Aorta (tissue), 5 donors: ENCODE results near the gene SH3PXD2B. TPM values are rescaled to one million over a fixed set of nuclear protein-coding genes. Genes with fewer than 3 reads are reported as not detected.

ENCODE experiments used
- ATAC-seq: fragments of 200-7000 bp; cut with Tn5 transposase; one replicate; pipeline ENCODE4 v1.9.1; 2022; ENCODE audit warnings: moderate library complexity; ENCODE audit not compliant: low FRiP score
- DNase-seq, 2 donors: peaks; one replicate each; pipeline ENCODE4 v3.0.0-alpha.2; 2020
- H3K27ac ChIP-seq, 2 donors: one replicate each; pipeline ENCODE4 v1.5.1; 2013; ENCODE audit warnings: low read length in 2 of 2, mild to moderate bottlenecking in 2 of 2, moderate library complexity in 2 of 2, control low read depth in 1 of 2, inconsistent platforms in 1 of 2, low read depth in 1 of 2
- H3K27me3 ChIP-seq, 2 donors: one replicate each; pipeline ENCODE4 v1.6.1; 2013; ENCODE audit warnings: control low read depth in 1 of 2, low read length in 1 of 2, mild to moderate bottlenecking in 1 of 2, moderate library complexity in 1 of 2; ENCODE audit not compliant: insufficient read depth in 2 of 2, control insufficient read depth in 1 of 2
- H3K36me3 ChIP-seq, 2 donors: one replicate each; pipeline ENCODE4 v1.6.1; 2013; ENCODE audit warnings: control low read depth in 1 of 2, low read length in 1 of 2, mild to moderate bottlenecking in 1 of 2; ENCODE audit not compliant: insufficient read depth in 2 of 2, control insufficient read depth in 1 of 2
- H3K4me1 ChIP-seq, 2 donors: one replicate each; pipeline ENCODE4 v1.6.1; 2013; ENCODE audit warnings: low read length in 2 of 2, control low read depth in 1 of 2, mild to moderate bottlenecking in 1 of 2, moderate library complexity in 1 of 2; ENCODE audit not compliant: insufficient read depth in 2 of 2, control insufficient read depth in 1 of 2
- H3K4me3 ChIP-seq, 2 donors: one replicate each; pipeline ENCODE4 v1.5.1; 2013; ENCODE audit warnings: low read length in 2 of 2, control low read depth in 1 of 2, mild to moderate bottlenecking in 1 of 2
- H3K9me3 ChIP-seq: one replicate; pipeline ENCODE4 v1.6.1; 2013; ENCODE audit warnings: mild to moderate bottlenecking, low read length; ENCODE audit not compliant: control insufficient read depth
- WGBS, 2 donors: extraction: QIAGEN DNeasy Blood & Tissue Kit; methylation state at CpG; one replicate each; pipeline ENCODE4 v1.1.7; 2013; 5-methylcytosine and 5-hydroxymethylcytosine counted together
- intact Hi-C, 2 donors: fragments of 100-400 bp; cut with DNase I; formaldehyde crosslinking; loops; one replicate each; pipeline versions ENCODE4 v1.14.2 to v1.15.0; 2022
- polyA plus RNA-seq, 2 donors: library from polyadenylated mRNA; stranded (reverse); fragments of 200-250 nt; gene quantifications; one replicate each; pipeline ENCODE4 v1.2.3, GENCODE V29; 2013
- total RNA-seq, 2 donors: library from RNA; stranded (reverse); fragmentation: NEBNext Ultra II Directional; extraction: Animal tissue kit (Norgen Biotek cat#: 25700); gene quantifications; one replicate each; pipeline ENCODE4 v1.2.1, GENCODE V29; 2021
- donor health status: healthy with polysubstance abuse.
- donor health status: Bipolar disorder and iron deficiency.
- donor health status: DM: no; HTN: no; CAD: no.
- donor health status: DM: no; HTN: no; CAD: no.
- donor health status: DM: yes; HTN: yes; CAD: no.

Gene SH3PXD2B
- total and polyA plus RNA-seq, 4 donors, result 4.5 to 69.1 (median 25.3) TPM

- no peaks in the 10 kb centered on the region for H3K36me3 ChIP-seq
- DNase-seq (no peak), ATAC-seq (no peak)
- peaks cover 2 to 3% of the 10 kb centered on the region in 2 donors for H3K4me1 ChIP-seq
- no peaks in the 10 kb centered on the region for H3K9me3 ChIP-seq
- no peaks in the 10 kb centered on the region for H3K27me3 ChIP-seq
- intact Hi-C loops, result no loop called here
- H3K4me3 ChIP-seq, result no peak overlapping the region
- 93 to 97% methylated on average over 2 of the region's 2 CpGs for WGBS, 2 donors
- no peak overlapping the region for H3K27ac ChIP-seq
These were observed 148.9 kb downstream of the SH3PXD2B start for GRCh38 chr5:172305380-172305779.

DNA sequence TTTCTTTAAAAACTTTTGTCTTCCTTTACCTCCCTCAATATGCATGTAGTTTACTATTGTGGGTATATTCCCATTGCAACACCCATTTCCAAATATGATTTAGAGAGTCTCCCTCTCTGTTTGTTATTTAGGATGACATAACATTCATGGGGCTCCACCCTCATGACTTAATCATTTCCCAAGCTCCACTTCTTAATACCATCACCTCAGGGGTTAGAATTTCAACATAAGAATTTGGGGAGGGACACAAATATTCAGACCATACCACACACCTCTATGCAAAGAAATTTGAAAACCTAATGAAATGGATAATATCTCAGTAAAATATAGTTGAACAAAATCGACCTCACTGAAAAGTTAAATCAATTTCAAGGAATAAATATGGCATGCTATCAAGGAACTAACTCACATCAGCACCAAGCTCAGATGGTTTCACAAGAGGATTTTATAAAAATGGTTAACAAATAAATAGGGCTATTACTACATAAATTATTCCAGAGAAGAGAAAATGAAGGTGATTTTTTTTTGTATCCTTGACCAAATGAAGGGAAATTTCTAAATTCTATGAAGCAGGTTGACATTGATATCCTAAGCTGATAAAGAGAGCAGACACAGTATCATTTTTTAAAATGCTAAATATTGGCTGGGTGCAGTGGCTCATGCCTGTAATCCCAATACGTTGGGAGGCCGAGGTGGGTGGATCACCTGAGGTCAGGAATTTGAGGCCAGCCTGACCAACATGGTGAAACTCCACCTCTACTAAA is 150.6 kb downstream of the SH3PXD2B start:
- Histone ChIP-seq H3K27me3 (no peaks in the 10 kb centered on the region), H3K4me1 (peaks cover 2 to 3% of the 10 kb centered on the region in 2 donors), H3K4me3 (no peak overlapping the region), H3K27ac (no peak overlapping the region), H3K36me3 (no peaks in the 10 kb centered on the region), H3K9me3 (no peaks in the 10 kb centered on the region)
- ATAC-seq (no peak), DNase-seq (no peak)
- intact Hi-C loops, result no loop called here
- 63 to 95% methylated on average over 3 of the region's 3 CpGs for WGBS, 2 donors

- Histone ChIP-seq H3K27ac (no peak overlapping the region), H3K36me3 (no peaks in the 10 kb centered on the region), H3K9me3 (no peaks in the 10 kb centered on the region), H3K27me3 (no peaks in the 10 kb centered on the region), H3K4me3 (no peak overlapping the region), H3K4me1 (peaks cover 3 to 5% of the 10 kb centered on the region in 2 donors)
- ATAC-seq (no peak), DNase-seq (no peak)
- intact Hi-C loops, result no loop called here
- 70 to 94% methylated on average over 5 of the region's 5 CpGs for WGBS, 2 donors
These were observed 151.2 kb downstream of the SH3PXD2B start for GRCh38 chr5:172303162-172303561.

- H3K4me1 ChIP-seq, result peaks cover 3 to 5% of the 10 kb centered on the region in 2 donors
- no peaks in the 10 kb centered on the region for H3K36me3 ChIP-seq
- H3K27ac ChIP-seq, result no peak overlapping the region
- DNase-seq, result no peak
- no peak overlapping the region for H3K4me3 ChIP-seq
- H3K27me3 ChIP-seq, result no peaks in the 10 kb centered on the region
- no peak for ATAC-seq
- WGBS, 2 donors, result 13 to 20% methylated on average over 9 of the region's 9 CpGs
- intact Hi-C loops, result no loop called here
- H3K9me3 ChIP-seq, result no peaks in the 10 kb centered on the region
These were observed 152.1 kb downstream of the SH3PXD2B start for GRCh38 chr5:172302047-172302710.

- peaks cover 3 to 5% of the 10 kb centered on the region in 2 donors for H3K4me1 ChIP-seq
- no peak overlapping the region for H3K4me3 ChIP-seq
- H3K27ac ChIP-seq, result no peak overlapping the region
- ATAC-seq (no peak), DNase-seq (no peak)
- H3K9me3 ChIP-seq, result no peaks in the 10 kb centered on the region
- H3K27me3 ChIP-seq, result peaks cover 0 to 2% of the 10 kb centered on the region in 2 donors
- intact Hi-C loops, result loop anchor here in 1 of 2 donors (10.0 kb wide), 1 partner anchor 145 kb away; no protein-coding TSS in a partner anchor
- 21 to 29% methylated on average over 2 of the region's 2 CpGs for WGBS, 2 donors
- H3K36me3 ChIP-seq, result no peaks in the 10 kb centered on the region
These were observed 154.3 kb downstream of the SH3PXD2B start for GRCh38 chr5:172299916-172300439.

DNA sequence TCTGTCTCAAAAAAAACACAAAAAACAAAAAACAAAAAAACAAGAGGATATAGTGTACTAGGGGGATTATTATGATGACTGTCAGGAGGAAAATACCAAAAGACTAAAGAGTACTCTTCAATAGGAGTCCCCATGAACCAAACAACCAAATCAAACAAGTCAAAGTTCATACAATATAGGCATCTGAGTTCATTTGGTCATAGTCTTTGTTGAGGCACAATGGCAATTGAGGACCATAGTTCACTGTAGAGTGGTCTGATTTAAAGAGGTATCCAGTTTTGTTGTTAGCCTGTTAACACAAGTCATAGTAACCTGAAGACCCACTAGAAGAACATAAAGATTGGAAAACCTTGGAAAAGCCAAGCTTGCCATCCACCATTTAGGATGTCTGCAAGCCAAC is 159.5 kb downstream of the SH3PXD2B start:
- H3K36me3 ChIP-seq, result no peaks in the 10 kb centered on the region
- peaks cover 0 to 2% of the 10 kb centered on the region in 2 donors for H3K27me3 ChIP-seq
- no peak overlapping the region for H3K27ac ChIP-seq
- ATAC-seq (no peak), DNase-seq (no peak)
- no peaks in the 10 kb centered on the region for H3K9me3 ChIP-seq
- no peak overlapping the region for H3K4me3 ChIP-seq
- intact Hi-C loops, result loop anchor here in 1 of 2 donors (5.0 to 10.0 kb wide), 2 partner anchors 150 to 188 kb away; no protein-coding TSS in a partner anchor
- H3K4me1 ChIP-seq, result peaks cover 0 to 3% of the 10 kb centered on the region in 2 donors

DNA sequence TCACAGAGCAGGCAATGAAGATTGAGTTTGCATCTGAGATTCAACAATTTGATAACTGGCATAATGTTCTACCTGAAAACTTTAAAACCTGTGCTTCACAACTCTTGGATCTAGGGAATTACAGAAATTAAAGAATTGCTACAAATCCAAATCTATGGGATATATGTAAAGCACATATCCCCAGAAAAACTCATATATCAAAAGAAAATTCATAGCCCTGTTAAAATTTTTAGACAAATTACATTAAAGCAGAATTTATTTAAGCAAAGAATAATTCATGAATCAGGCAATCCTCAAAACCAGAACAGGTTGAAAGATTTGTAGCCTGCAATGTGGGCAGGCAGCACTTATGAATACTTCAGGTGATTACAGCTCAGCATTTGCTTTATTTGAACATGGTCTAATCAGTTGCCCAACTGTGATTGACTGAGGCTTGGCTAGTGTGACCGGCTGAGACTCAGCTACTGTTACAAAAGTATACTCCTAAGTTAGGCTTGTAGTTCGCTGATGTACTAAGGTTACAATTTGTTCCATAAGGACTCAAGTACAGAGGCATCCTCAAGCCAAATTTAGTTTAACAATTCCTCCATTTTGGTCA is 160.5 kb downstream of the SH3PXD2B start:
- 75 to 76% methylated on average over 2 of the region's 2 CpGs for WGBS, 2 donors
- no peak for ATAC-seq
- no peak for DNase-seq

GRCh38 chr5:172293054-172293744 is 161.1 kb downstream of the SH3PXD2B start:
- no peaks in the 10 kb centered on the region for H3K4me1 ChIP-seq
- no peak overlapping the region for H3K4me3 ChIP-seq
- DNase-seq (peak in 1 of 2 donors; percentile 72), ATAC-seq (peak; percentile 85)
- WGBS, 2 donors, result 49 to 56% methylated on average over 5 of the region's 5 CpGs
- no peaks in the 10 kb centered on the region for H3K9me3 ChIP-seq
- intact Hi-C loops, result loop anchor here in 1 of 2 donors (5.0 to 10.0 kb wide), 2 partner anchors 152 to 186 kb away; no protein-coding TSS in a partner anchor
- H3K27ac ChIP-seq, result no peak overlapping the region
- peaks cover 0 to 2% of the 10 kb centered on the region in 2 donors for H3K27me3 ChIP-seq
- no peaks in the 10 kb centered on the region for H3K36me3 ChIP-seq

More for the DNA sequence above, 160.5 kb downstream of the SH3PXD2B start:
- Histone ChIP-seq H3K4me3 (no peak overlapping the region), H3K9me3 (no peaks in the 10 kb centered on the region), H3K4me1 (peaks cover 0 to 3% of the 10 kb centered on the region in 2 donors), H3K27me3 (peaks cover 0 to 2% of the 10 kb centered on the region in 2 donors), H3K36me3 (no peaks in the 10 kb centered on the region), H3K27ac (no peak overlapping the region)
- intact Hi-C loops, result loop anchor here in 1 of 2 donors (5.0 to 10.0 kb wide), 2 partner anchors 151 to 187 kb away; no protein-coding TSS in a partner anchor
